LoVo (cell line): ENCODE data around the gene DLG2.
"Not testable (repeated sequence)": the region's sequence is repeated elsewhere in the genome, so short reads cannot be mapped to it uniquely, and the experiment has no call there.

ENCODE experiments used
- DNase-seq: peaks from one replicate; pipeline ENCODE4 v3.0.0-alpha.2; 2016; ENCODE audit warnings: low spot score

DLG2 gene

DNA sequence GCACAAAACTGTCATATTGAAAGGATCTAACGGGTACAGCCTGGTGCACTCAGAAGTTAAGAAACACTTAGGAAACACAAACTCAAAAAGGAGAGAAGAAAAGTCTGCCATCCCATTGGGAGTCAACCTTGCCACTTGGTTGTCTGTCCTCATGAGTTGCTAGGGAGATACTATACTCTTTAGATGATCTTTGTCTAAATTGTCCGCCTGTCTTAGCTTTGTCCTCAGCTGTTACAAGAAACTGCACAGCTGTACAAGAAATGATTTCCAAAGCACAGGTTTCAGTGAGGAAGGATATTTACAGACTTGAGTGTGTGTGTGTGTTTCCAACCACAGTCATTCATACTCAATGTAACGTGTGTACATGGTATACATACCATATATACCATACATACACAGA, 2171.8 kb downstream of the DLG2 start:
- DNase-seq = no peak

DNA sequence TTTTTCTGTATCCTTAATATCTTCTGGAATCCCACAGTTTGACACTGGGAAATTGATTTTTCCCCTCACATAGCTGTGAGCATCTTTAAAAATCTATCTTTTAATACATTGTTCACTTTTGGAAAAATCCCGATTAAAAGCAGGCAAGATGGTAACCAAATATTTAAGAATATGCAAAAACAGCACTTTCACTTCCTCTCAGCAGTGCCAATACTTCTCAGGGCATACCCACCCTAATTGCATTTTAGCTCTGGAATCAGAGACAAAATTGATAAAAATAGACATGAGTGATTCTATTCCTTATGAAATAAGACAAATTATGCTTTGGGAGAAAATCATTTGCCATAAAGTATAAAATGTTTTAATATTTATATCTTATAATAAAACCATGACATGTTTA, 2172.5 kb downstream of the DLG2 start:
- no peak for DNase-seq

DNA sequence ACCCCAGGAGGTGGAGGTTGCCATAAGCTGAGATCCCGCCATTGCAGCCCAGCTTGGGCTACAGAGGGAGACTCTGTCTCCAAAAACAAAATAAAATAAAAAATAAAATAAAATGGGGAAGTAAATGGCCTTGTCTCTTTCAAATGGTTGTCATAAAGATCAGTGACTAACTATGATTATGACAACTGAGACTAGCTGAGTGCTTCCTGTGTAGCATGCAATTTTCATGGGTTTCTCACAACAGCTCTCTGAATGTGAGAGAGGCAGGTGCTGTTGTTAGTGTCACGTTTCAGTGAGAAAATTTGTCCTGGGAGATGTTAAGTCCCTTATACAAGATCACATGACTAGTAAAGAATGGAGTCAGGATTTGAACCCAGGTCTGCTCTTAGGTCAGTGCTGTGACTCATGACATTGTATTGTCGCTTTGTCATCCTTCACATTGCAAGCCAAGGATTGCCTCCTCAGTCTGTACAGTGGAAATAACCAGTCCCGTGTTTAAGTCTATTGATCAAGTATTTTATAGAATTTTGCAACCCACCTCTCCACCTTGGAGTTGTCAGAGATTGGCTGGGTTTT, 2177.7 kb downstream of the DLG2 start:
- DNase-seq = no peak

DNA sequence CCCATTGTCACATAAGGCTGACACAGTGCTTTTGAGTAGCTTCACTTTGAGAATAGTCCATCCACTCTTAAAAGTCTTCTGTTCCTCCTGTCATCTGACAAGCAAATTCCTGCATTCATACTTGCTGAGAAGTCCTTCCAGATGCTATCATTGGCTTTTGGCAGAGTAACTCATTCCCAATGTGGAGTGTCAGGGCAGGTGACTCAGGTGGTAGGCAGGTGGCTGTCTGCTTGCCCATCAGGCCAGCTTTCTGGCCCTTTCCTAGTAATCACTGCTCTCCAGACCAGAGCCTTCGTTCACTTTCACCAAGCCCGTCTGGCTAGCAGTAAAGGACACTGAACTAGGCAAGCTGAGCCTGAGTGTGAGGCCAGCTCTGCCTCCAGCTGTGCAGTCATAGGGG, 2178.5 kb downstream of the DLG2 start:
- no peak for DNase-seq

DNA sequence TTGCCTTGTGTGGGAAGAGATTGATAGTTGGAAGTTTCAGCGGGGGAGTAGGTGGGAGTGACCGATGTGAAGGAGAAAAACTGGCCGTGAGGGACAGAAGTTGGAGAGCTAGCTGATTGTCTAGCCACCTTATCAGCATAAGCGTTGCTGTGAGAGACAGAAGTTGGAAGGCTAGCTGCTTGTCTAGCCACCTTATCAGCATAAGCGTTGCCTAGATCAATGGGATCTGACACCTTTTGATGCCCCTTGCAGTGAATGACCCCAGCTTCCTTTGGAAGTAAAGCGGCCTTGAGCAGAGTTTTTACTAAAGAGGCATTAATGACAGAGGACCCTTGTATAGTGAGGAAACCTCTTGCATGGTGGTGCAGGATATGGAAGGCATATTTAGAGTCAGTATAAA, 2183.3 kb downstream of the DLG2 start:
- not testable (repeated sequence) for DNase-seq

DNA sequence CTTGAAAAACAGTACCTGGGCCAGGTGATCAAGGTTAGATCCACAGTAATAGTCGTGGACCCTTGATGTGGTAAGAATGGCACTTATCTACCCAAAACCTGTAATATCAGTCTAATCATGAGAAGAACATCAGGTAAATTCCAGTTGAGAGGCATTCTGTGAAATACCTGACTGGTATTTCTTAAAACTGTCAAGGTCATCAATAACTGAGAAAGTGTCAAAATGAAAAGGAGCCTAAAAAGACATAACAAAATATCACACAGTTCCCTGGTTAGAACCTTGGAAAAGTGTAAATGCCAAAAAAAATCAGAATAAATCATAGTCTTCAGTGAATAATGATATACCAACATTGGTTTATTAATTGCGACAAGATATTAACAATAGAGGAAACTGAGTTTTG, 2185.5 kb downstream of the DLG2 start:
- DNase-seq = no peak

DNA sequence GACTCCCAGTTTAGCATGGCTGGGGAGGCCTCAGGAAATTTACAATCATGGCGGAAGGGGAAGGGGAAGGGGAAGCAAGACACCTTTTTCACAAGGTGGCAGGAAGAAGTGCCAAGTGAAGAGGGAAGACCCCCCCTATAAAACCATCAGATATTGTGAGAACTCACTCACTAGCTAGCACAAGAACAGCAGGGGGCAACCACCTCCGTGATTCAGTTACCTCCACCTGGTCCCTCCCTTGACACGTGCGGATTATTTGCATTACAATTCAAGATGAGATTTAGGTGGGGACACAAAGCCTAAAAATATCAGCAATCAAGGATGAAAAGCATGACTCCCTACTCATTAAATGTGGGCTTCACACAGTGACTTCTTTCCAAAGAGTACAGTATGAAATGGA, 2186.0 kb downstream of the DLG2 start:
- DNase-seq = no peak

DNA sequence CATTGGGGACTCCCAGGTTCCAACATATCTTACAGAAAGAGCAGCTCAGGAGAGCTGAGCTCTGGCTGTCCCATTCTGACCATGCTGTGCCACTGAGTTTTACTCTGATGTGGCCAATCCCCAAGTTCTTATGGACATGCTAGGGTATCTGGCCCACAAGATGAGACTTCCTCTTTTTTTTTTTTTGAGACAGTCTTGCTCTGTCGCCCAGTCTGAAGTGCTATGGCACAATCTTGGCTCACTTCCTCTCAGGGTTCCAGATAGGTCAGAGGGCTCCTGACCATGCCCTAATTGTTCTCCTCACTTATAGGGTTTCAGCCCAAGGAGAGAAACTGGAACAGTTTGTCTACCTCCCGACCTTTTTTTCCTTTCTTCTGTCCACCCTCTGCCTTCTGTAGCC, 2188.7 kb downstream of the DLG2 start:
- DNase-seq = no peak

DNA sequence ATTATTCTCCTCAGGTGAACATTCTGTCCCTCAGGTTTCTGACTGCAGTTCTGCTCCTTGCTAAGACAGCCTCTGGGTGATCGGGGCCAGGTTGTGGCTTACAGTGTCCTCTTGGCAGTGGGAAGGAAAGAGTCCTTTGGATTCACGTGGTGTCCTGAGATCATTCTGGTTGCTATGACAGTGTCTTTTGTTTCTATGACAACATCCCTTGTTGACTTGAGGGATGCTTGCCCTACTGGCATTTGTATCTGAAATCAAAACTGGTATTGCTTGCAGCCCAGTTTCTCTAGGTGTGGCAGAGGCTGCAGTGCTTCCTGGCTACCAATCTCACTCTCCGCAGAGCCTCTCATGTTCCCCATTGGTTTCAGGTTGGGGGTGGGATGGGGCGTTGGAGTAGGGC, 2189.2 kb downstream of the DLG2 start:
- no peak for DNase-seq

DNA sequence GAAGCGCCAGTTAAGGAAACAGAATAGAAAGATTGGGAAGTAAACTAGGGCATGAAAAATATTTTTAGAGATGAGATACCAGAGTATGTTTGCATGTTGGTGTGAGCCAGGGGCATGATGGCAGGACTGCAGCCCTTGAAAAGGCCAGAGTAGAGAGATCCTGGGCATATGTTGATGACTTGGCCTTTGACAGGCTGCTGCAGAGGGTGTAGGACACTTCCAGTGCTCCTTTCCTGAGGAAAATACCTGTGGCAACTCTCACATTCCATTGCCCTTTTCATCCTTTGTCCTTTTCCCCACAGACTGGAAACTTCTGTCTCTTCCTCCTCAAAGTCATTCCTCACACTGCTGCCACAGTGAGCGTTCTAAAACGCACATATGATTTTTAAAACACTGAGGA, 2190.3 kb downstream of the DLG2 start:
- no peak for DNase-seq

DNA sequence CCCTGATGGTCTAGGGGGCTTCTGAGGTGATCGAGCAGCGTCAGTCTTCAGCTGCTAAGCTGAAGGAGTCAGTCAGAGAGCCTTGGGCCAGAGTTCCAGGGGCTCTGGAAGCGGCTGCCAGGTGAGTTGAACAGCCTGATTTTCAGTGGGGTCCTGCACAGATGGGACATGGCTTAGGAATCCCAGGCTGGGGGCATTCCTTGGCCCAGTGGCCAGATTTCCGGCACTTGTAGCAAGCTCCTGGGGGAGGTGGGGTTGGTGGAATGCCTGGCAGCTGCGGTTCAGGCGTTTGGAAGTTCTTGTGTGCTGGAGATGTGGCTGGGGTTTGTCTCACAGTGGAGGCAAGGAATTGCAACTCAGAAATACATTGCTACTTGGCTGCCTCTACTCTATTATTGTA, 2192.3 kb downstream of the DLG2 start:
- not testable (repeated sequence) for DNase-seq

DNA sequence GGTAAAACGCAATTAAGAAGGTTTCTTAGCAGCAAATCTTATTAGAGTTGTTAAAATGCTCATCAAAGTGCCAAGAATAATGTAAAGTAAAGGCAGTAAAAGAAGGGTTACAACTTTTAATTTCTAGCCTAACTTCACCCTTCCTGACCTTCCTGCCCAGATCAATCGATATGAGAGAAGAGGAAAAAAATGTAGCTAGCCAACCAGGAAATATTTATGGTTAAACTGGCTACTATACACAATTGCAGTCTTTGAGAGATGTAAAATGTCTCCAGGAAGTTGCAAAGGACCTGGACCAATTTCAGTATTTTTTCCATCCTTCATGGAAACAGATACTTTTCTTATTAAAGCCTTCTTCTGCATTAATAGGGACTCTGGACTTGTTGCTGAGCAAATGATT, 2199.2 kb downstream of the DLG2 start:
- no peak for DNase-seq

DNA sequence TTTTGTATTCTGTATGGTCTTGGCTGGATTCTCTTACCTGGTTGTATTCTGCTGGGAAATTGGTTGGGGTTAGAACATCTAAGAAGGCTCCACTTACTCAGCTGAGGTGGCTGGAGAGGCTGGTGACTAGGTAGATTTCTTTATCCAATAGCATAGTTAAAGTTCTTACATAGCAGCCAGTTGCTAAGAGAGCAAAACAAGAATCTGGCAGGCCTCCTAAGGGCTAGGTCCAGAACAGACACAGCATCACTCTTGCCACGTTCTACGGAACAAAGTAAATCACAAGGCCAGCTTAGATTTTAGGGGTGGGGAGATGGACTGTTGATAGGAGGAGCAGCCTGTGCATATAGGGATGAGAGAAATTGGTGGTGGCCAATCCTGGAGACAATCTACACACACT, 2199.6 kb downstream of the DLG2 start:
- DNase-seq = no peak

DNA sequence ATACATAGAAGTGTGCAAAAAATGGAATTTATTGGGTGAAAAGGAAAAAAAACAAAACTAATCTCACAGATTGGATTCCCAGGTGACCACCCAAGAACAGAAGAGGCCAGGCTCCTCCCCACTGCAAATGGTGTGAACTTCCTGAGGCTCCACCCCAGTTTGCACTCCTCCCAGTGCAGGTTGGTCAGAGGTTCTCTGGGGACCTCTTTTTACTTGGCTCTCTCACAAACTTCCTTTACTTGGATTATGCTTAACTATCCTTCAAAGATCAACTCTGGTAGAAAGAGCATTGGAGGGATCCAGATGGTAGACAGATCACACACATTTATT, 2202.0 kb downstream of the DLG2 start:
- no peak for DNase-seq

DNA sequence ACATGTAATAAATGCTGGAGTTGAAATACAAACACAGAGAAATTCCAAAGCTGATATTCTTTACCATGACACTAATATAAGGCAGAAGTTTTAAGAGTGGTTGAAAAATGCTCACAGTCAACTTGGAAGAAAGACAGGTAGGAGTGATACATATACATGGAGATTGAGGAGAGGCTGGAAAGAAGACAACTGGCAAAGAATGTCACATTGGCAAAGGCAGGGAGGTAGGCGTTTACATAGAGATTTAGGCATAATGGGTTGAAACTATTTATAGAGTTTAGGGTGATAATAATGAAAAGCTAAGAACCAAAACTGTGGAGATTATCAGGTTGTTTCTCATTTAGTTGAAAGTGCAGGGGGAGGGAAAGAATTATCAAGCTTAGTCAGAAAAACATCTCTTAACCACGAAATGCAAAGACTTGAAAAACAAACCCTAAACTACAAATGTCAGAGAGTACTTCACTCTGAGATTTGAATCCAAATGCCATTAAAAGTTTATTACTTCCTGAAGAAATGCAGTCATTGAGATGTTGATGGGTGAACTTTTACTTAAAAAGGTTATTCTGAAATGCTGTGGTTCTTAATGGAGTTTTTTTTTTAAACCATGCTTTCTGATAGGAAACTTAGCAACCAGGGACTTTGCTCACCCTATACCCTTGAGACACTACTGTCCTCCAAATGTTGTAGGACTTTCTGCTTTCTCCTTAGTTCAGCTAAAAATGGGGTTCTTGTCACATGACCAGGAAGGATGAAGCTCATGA, 2202.6 kb downstream of the DLG2 start:
- DNase-seq = no peak

DNA sequence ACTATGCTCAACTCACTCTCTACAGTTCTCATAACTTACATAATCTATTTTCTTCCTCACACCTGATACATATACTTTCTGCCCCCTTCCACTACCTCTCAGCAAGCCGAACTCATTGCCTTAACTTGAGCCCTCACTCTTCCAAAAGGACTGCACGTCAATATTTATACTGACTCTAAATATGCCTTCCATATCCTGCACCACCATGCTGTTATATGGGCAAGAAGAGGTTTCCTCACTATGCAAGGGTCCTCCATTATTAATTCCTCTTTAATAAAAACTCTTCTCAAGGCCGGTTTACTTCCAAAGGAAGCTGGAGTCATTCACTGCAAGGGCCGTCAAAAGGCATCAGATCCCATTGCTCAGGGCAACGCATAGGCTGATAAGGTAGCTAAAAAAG, 2204.5 kb downstream of the DLG2 start:
- DNase-seq = not testable (repeated sequence)

DNA sequence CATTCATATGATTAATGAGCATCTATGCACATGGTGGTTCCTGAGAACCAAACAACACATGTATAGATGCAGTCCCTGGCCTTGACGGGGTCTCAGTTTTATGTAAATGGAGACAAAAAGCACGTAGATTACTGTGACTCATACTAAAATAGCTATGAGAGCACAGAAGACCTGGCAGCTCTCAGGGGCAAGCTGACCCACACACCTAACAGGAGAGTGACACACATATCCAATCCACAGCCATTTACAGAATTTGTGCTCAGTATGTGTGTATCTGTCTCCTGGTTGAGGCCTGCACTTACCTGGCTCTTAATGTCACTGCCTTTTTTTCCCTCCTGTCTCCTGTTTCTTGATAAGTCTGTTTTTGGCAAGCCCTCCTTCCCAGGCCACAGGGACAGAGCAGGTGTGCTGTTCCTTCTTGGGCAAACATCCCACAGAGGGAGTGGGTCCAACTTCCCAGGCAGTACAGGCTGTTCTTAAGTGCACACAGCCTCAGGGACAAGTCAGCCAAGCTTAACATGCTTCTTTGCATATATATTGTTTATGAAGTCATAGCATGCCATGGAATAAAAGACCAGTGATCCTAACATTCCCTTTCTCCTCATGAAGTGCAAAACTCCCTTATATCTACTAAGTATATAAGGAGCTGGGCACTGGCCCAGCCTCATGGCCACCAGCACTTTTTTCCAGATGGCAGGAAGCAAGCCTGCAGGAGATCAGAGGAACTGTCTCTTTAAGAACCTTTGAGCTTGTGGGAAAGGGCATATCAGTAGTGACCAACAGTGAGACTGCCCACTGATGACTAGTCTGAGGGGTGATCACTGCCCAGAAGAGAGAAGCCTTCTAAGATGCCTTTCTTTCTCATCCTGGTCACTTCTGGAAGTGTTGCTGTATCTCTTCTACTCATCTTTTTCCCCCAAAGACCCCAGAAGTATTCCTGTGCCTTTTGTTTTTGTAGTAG, 2216.3 kb downstream of the DLG2 start:
- no peak for DNase-seq

DNA sequence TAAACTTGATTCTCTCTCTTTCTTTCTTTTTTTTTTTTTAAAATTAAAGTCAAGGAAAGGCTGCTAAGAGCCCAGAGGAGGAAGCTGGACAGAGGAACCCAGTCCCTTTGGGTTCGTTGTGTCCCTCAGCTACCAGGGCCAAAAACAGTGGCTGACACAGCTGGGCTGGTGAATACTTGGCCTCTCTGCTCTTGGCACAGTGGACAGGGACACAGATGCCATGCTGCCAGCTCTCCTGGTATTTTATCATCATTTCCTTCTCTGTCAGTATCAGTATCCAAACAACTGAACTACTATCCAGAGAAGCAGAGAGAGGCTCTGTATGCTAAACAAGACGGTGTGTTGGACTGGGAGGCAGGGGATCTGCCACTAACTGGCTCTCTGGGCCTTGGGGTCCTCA, 2217.3 kb downstream of the DLG2 start:
- DNase-seq = no peak

DNA sequence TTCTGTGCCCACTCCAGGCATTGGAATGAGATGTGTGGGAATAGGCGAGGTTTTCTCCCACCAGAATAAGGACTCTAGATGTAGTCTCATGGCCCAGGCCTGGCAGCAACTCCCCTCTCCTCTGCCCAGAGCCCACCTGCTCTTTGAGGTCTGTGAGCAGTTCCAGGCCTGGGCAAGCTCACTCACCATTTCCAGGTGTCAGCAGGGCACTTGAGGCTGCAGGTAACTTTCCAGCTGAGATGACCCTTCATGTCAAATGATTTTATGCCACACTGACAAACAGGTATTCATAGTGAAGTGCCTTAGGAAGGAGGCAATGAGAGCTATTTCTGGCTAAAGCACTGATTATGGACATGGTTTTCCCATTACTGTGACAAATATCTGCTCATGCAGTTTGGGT, 2217.7 kb downstream of the DLG2 start:
- DNase-seq = no peak

DNA sequence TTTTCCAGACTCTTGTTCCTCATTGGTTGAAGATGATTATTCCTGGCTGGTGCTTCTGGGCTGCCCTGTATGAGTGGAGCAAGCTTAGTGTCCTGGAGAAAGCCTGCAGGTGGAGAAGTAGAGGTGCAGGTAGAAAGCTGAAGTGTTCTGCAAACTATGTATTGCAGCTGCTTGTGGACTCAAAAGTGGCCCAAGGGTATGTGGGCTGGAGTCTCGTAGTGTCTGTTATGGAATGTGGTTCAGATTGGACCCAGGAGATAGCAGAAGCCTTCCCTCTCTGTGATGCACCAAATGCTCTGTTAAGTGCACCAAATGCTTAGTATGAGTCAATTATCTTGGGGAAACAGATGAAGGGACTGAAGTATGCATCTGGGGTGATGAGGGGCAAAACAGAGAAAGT, 2218.2 kb downstream of the DLG2 start:
- DNase-seq = no peak
